Nephron progenitor cell (in vitro differentiated cells): ENCODE results near the gene GYPC.

ENCODE experiments used
- DNase-seq: peaks from one replicate; pipeline ENCODE4 v3.0.0; 2021
- H3K27ac Mint-ChIP-seq: 2 replicates; pipeline ENCODE4 v1.8.0; 2021; ENCODE audit warnings: mild to moderate bottlenecking, moderate library complexity, mixed read lengths
- H3K27me3 Mint-ChIP-seq: 2 replicates; pipeline ENCODE4 v1.8.0; 2021; ENCODE audit warnings: mild to moderate bottlenecking, low read depth, mixed read lengths; ENCODE audit not compliant: poor library complexity
- H3K36me3 Mint-ChIP-seq: 2 replicates; pipeline ENCODE4 v1.8.0; 2021; ENCODE audit warnings: low read depth, mixed read lengths
- H3K4me1 Mint-ChIP-seq: 2 replicates; pipeline ENCODE4 v1.8.0; 2021; ENCODE audit warnings: mixed read lengths
- H3K4me3 Mint-ChIP-seq: 2 replicates; pipeline ENCODE4 v1.8.0; 2021; ENCODE audit warnings: mild to moderate bottlenecking, moderate library complexity, mixed read lengths
- H3K9me3 Mint-ChIP-seq: 2 replicates; pipeline ENCODE4 v1.8.0; 2021; ENCODE audit warnings: mild to moderate bottlenecking, moderate library complexity, mixed read lengths
- CTCF ChIP-seq: fragments of 200-600 bp; sonication (generic); IDR thresholded peaks from 2 replicates; pipeline ENCODE4 v1.5.0; 2021; ENCODE audit warnings: antibody characterized with exemption

The GYPC gene

GRCh38 chr2:126675637-126676036 is 19.7 kb downstream of the GYPC start:
- no peak for TF ChIP-seq CTCF
- H3K4me1 Mint-ChIP-seq: peaks cover 46% of the 10 kb centered on the region
- H3K27ac Mint-ChIP-seq: peak overlapping the region; percentile 87
- H3K4me3 Mint-ChIP-seq: no peak overlapping the region
- DNase-seq: no peak
- H3K9me3 Mint-ChIP-seq: peaks cover 40% of the 10 kb centered on the region
- peaks cover 96% of the 10 kb centered on the region for H3K36me3 Mint-ChIP-seq
- H3K27me3 Mint-ChIP-seq: peaks cover 5% of the 10 kb centered on the region

- Mint-ChIP-seq H3K36me3 (peaks cover 96% of the 10 kb centered on the region), H3K4me1 (peaks cover 39% of the 10 kb centered on the region), H3K27me3 (peaks cover 5% of the 10 kb centered on the region), H3K27ac (peak overlapping the region; percentile 20), H3K4me3 (no peak overlapping the region), H3K9me3 (peaks cover 40% of the 10 kb centered on the region)
- TF ChIP-seq CTCF: no peak
- DNase-seq: no peak
Measured at GRCh38 chr2:126676221-126677175, 20.5 kb downstream of the GYPC start.

GRCh38 chr2:126677176-126677538 is 21.2 kb downstream of the GYPC start:
- no peak for TF ChIP-seq CTCF
- H3K27ac Mint-ChIP-seq: peak overlapping the region; percentile 14
- DNase-seq: no peak
- peaks cover 40% of the 10 kb centered on the region for H3K9me3 Mint-ChIP-seq
- peaks cover 5% of the 10 kb centered on the region for H3K27me3 Mint-ChIP-seq
- H3K4me3 Mint-ChIP-seq: no peak overlapping the region
- peaks cover 38% of the 10 kb centered on the region for H3K4me1 Mint-ChIP-seq
- peaks cover 97% of the 10 kb centered on the region for H3K36me3 Mint-ChIP-seq

GRCh38 chr2:126678269-126679065 is 22.5 kb downstream of the GYPC start:
- Mint-ChIP-seq H3K27ac (peak overlapping the region; percentile 96), H3K4me3 (no peak overlapping the region), H3K36me3 (peaks cover 97% of the 10 kb centered on the region), H3K4me1 (peaks cover 24% of the 10 kb centered on the region), H3K27me3 (peaks cover 3% of the 10 kb centered on the region), H3K9me3 (peaks cover 40% of the 10 kb centered on the region)
- TF ChIP-seq CTCF: no peak
- DNase-seq: no peak

- no peak for DNase-seq
- H3K27me3 Mint-ChIP-seq: peaks cover 3% of the 10 kb centered on the region
- peaks cover 35% of the 10 kb centered on the region for H3K9me3 Mint-ChIP-seq
- peak overlapping the region; percentile 96 for H3K27ac Mint-ChIP-seq
- H3K36me3 Mint-ChIP-seq: peaks cover 97% of the 10 kb centered on the region
- no peak overlapping the region for H3K4me3 Mint-ChIP-seq
- no peak for TF ChIP-seq CTCF
- peaks cover 24% of the 10 kb centered on the region for H3K4me1 Mint-ChIP-seq
Measured at GRCh38 chr2:126679094-126679713, 23.2 kb downstream of the GYPC start.
